GM12892 (cell line): ENCODE measurements around the gene PVALEF.

Experiments
- POLR2A ChIP-seq: IDR thresholded peaks from 2 replicates; pipeline ENCODE4 v1.6.1; 2011; ENCODE audit warnings: low read depth, low read length, control low read depth
- POLR2AphosphoS5 ChIP-seq: IDR thresholded peaks from 2 replicates; pipeline ENCODE4 v1.6.1; 2011; ENCODE audit warnings: low read depth, low read length, control low read depth

DNA sequence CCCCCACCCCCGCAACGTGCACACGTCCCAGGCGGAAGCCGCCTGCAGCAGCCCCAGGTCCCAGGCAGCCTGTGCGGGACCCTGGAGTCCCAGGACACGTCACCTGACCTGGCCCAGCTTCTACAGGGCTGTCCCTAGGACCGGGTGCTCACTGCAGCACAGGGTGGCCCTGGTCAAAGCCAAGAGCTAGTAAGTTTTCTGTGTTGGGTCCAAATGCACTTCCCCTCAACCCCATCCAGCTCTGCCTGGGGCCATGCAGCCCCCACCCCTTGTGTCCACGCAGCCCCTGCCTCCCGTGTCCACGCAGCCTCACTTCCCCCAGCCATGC is 22.1 kb upstream of the PVALEF start:
- TF ChIP-seq POLR2AphosphoS5 (no peak), POLR2A (no peak)
